Stimulated activated CD8-positive, alpha-beta memory T cell treated with anti-CD3 and anti-CD28 coated beads, Interleukin-7, amount 100 ng/mL, for 24 hours (primary cell): Measurements from ENCODE around the gene HBA2.
A peak's percentile ranks its signal among the peaks of the same experiment; 100 is the strongest.
"Not testable (repeated sequence)": the region's sequence is repeated elsewhere in the genome, so short reads cannot be mapped to it uniquely, and the experiment has no call there.

Experiments
- DNase-seq: peaks from one replicate; pipeline ENCODE4 v3.0.0-alpha.2; 2020; ENCODE audit warnings: low read depth

Gene HBA2

GRCh38 chr16:175011-175949 is 2.6 kb downstream of the HBA2 start:
- no peak for DNase-seq

GRCh38 chr16:176006-176405 is 3.3 kb downstream of the HBA2 start:
- not testable (repeated sequence) for DNase-seq

GRCh38 chr16:176477-177382 is 4.1 kb downstream of the HBA2 start, which contains the start of gene HBA1:
HBA1 (plus strand) TSS chr16:176680; CDS start chr16:176717, 37 bp downstream.
- DNase-seq = not testable (repeated sequence)

- DNase-seq = no peak
Observed at GRCh38 chr16:177394-177822, 4.7 kb downstream of the HBA2 start.

GRCh38 chr16:177981-178667 is 5.4 kb downstream of the HBA2 start:
- DNase-seq = no peak

GRCh38 chr16:178668-179015 is 6.0 kb downstream of the HBA2 start:
- DNase-seq = no peak

GRCh38 chr16:179211-180092 is 6.8 kb downstream of the HBA2 start:
- DNase-seq = no peak

GRCh38 chr16:180101-180675 is 7.5 kb downstream of the HBA2 start, which contains the start of gene HBQ1:
HBQ1 (plus strand) TSS chr16:180459; CDS start chr16:180487, 28 bp downstream.
- DNase-seq = no peak

GRCh38 chr16:180681-181564 is 8.2 kb downstream of the HBA2 start:
- peak; percentile 71 for DNase-seq

GRCh38 chr16:181565-182021 is 8.9 kb downstream of the HBA2 start:
- no peak for DNase-seq

- no peak for DNase-seq
Observed at GRCh38 chr16:183005-183404, 10.3 kb downstream of the HBA2 start.

GRCh38 chr16:185213-185612 is 12.5 kb downstream of the HBA2 start:
- no peak for DNase-seq

- no peak for DNase-seq
Observed at GRCh38 chr16:185691-186090, 13.0 kb downstream of the HBA2 start.

- no peak for DNase-seq
Observed at GRCh38 chr16:187330-187729, 14.7 kb downstream of the HBA2 start.

- no peak for DNase-seq
Observed at GRCh38 chr16:188674-189073, 16.0 kb downstream of the HBA2 start.

GRCh38 chr16:189604-190186 is 17.0 kb downstream of the HBA2 start:
- no peak for DNase-seq

GRCh38 chr16:191831-192230 is 19.2 kb downstream of the HBA2 start:
- no peak for DNase-seq

- DNase-seq = no peak
Observed at GRCh38 chr16:192686-193085, 20.0 kb downstream of the HBA2 start.

GRCh38 chr16:193441-193840 is 20.8 kb downstream of the HBA2 start:
- DNase-seq = no peak
